Measurements from ENCODE around the gene GLRX2.

DNA sequence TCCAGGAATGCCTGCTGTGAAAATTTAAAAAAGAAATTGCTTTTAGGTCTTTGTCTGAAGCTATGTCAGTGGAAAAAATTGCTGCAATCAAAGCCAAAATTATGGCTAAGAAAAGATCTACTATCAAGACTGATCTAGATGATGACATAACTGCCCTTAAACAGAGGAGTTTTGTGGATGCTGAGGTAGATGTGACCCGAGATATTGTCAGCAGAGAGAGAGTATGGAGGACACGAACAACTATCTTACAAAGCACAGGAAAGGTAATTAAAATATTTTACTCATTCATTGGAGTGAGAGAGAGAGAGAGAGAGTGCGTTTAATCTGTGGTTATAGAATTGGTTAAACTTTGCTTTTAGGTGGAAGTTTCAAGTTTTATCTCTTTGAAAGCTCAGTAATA lies 36.6 kb upstream of the GLRX2 start:
- TF ChIP-seq CTCF (IDR thresholded peaks at IDR 0.05) (no peak), POLR2A (IDR thresholded peaks at IDR 0.05) (no peak)
